ENCODE data around the gene TCP1. TPM values are rescaled to one million over a fixed set of nuclear protein-coding genes. Genes with fewer than 3 reads are reported as not detected.

The TCP1 gene
- 100 to 1,000 TPM; 239 to 320 TPM for total RNA-seq

- H3K27ac Mint-ChIP-seq = peak within 1 kb of the TSS; percentile 97
- H3K4me3 Mint-ChIP-seq = peak within 1 kb of the TSS; percentile 95
- CTCF ChIA-PET = interaction anchor here (0.9 to 3.6 kb wide), 9 partner anchors 9 to 673 kb away, joined by 3 to 19 read pairs (median 6); partner anchors contain the start of genes SOD2 and WTAP
- peak; percentile 100 for DNase-seq
- peaks cover 63% of the 10 kb centered on the region for H3K36me3 Mint-ChIP-seq
- H3K9me3 Mint-ChIP-seq (ENCODE audit: low read depth) = no peaks in the 10 kb centered on the region
- no peaks in the 10 kb centered on the region for H3K27me3 Mint-ChIP-seq
- ATAC-seq = peak; percentile 80
- H3K4me1 Mint-ChIP-seq = peaks cover 61% of the 10 kb centered on the region
Observed at GRCh38 chr6:159789377-159790148, at the start of gene TCP1. Gene TCP1, minus strand, starts transcription at chr6:159789602. Its CDS starts 134 bp downstream, at chr6:159789468.

- peaks cover 3% of the 10 kb centered on the region for H3K4me1 Mint-ChIP-seq
- no peaks in the 10 kb centered on the region for H3K36me3 Mint-ChIP-seq
- H3K4me3 Mint-ChIP-seq = no peak overlapping the region
- ATAC-seq = no peak
- no peaks in the 10 kb centered on the region for H3K9me3 Mint-ChIP-seq (ENCODE audit: low read depth)
- CTCF ChIA-PET = no interaction called here
- H3K27me3 Mint-ChIP-seq = peaks cover 15% of the 10 kb centered on the region
- DNase-seq = no peak
- no peak overlapping the region for H3K27ac Mint-ChIP-seq
Observed at GRCh38 chr6:159838020-159838744, 48.8 kb upstream of the TCP1 start.

GRCh38 chr6:159837511-159837910 is 48.1 kb upstream of the TCP1 start:
- H3K27ac Mint-ChIP-seq = no peak overlapping the region
- ATAC-seq (no peak), DNase-seq (no peak)
- H3K27me3 Mint-ChIP-seq = peaks cover 15% of the 10 kb centered on the region
- H3K4me3 Mint-ChIP-seq = no peak overlapping the region
- peaks cover 3% of the 10 kb centered on the region for H3K4me1 Mint-ChIP-seq
- CTCF ChIA-PET = no interaction called here
- no peaks in the 10 kb centered on the region for H3K9me3 Mint-ChIP-seq (ENCODE audit: low read depth)
- H3K36me3 Mint-ChIP-seq = no peaks in the 10 kb centered on the region

- no peaks in the 10 kb centered on the region for H3K36me3 Mint-ChIP-seq
- peaks cover 15% of the 10 kb centered on the region for H3K27me3 Mint-ChIP-seq
- peaks cover 3% of the 10 kb centered on the region for H3K4me1 Mint-ChIP-seq
- DNase-seq (no peak), ATAC-seq (no peak)
- H3K9me3 Mint-ChIP-seq (ENCODE audit: low read depth) = no peaks in the 10 kb centered on the region
- CTCF ChIA-PET = no interaction called here
- no peak overlapping the region for H3K27ac Mint-ChIP-seq
- no peak overlapping the region for H3K4me3 Mint-ChIP-seq
Observed at GRCh38 chr6:159836718-159837490, 47.5 kb upstream of the TCP1 start.

GRCh38 chr6:159833997-159834603 is 44.7 kb upstream of the TCP1 start:
- no peak overlapping the region for H3K27ac Mint-ChIP-seq
- H3K4me3 Mint-ChIP-seq = no peak overlapping the region
- DNase-seq (no peak), ATAC-seq (no peak)
- H3K9me3 Mint-ChIP-seq (ENCODE audit: low read depth) = no peaks in the 10 kb centered on the region
- peaks cover 8% of the 10 kb centered on the region for H3K27me3 Mint-ChIP-seq
- CTCF ChIA-PET = no interaction called here
- no peaks in the 10 kb centered on the region for H3K36me3 Mint-ChIP-seq
- H3K4me1 Mint-ChIP-seq = peaks cover 10% of the 10 kb centered on the region

GRCh38 chr6:159833556-159833955 is 44.2 kb upstream of the TCP1 start:
- CTCF ChIA-PET = no interaction called here
- H3K4me3 Mint-ChIP-seq = no peak overlapping the region
- H3K27ac Mint-ChIP-seq = no peak overlapping the region
- no peaks in the 10 kb centered on the region for H3K9me3 Mint-ChIP-seq (ENCODE audit: low read depth)
- peaks cover 10% of the 10 kb centered on the region for H3K4me1 Mint-ChIP-seq
- DNase-seq = no peak
- H3K36me3 Mint-ChIP-seq = no peaks in the 10 kb centered on the region
- H3K27me3 Mint-ChIP-seq = peaks cover 8% of the 10 kb centered on the region
- ATAC-seq = no peak

- H3K27me3 Mint-ChIP-seq = peaks cover 8% of the 10 kb centered on the region
- no peak overlapping the region for H3K4me3 Mint-ChIP-seq
- no peak for ATAC-seq
- no peak overlapping the region for H3K27ac Mint-ChIP-seq
- H3K9me3 Mint-ChIP-seq (ENCODE audit: low read depth) = no peaks in the 10 kb centered on the region
- CTCF ChIA-PET = no interaction called here
- DNase-seq = no peak
- H3K4me1 Mint-ChIP-seq = peaks cover 10% of the 10 kb centered on the region
- no peaks in the 10 kb centered on the region for H3K36me3 Mint-ChIP-seq
Observed at GRCh38 chr6:159832946-159833345, 43.5 kb upstream of the TCP1 start.

GRCh38 chr6:159831373-159831679 is 41.9 kb upstream of the TCP1 start:
- ATAC-seq = no peak
- CTCF ChIA-PET = no interaction called here
- no peak overlapping the region for H3K4me3 Mint-ChIP-seq
- H3K4me1 Mint-ChIP-seq = peaks cover 10% of the 10 kb centered on the region
- no peaks in the 10 kb centered on the region for H3K9me3 Mint-ChIP-seq (ENCODE audit: low read depth)
- no peak for DNase-seq
- no peak overlapping the region for H3K27ac Mint-ChIP-seq
- peaks cover 8% of the 10 kb centered on the region for H3K27me3 Mint-ChIP-seq
- H3K36me3 Mint-ChIP-seq = no peaks in the 10 kb centered on the region

- Mint-ChIP-seq H3K27me3 (peaks cover 8% of the 10 kb centered on the region), H3K27ac (no peak overlapping the region), H3K36me3 (no peaks in the 10 kb centered on the region), H3K4me3 (no peak overlapping the region), H3K9me3 (ENCODE audit: low read depth) (no peaks in the 10 kb centered on the region), H3K4me1 (peaks cover 10% of the 10 kb centered on the region)
- CTCF ChIA-PET = no interaction called here
- no peak for DNase-seq
- ATAC-seq = no peak
Observed at GRCh38 chr6:159830501-159831372, 41.3 kb upstream of the TCP1 start.

GRCh38 chr6:159829526-159829925 is 40.1 kb upstream of the TCP1 start:
- no peaks in the 10 kb centered on the region for H3K9me3 Mint-ChIP-seq (ENCODE audit: low read depth)
- CTCF ChIA-PET = interaction anchor here (1.1 kb wide), 1 partner anchor 43 kb away, joined by 3 read pairs; no protein-coding TSS in a partner anchor

GRCh38 chr6:159828074-159828473 is 38.7 kb upstream of the TCP1 start:
- Mint-ChIP-seq H3K4me3 (no peak overlapping the region), H3K27ac (no peak overlapping the region), H3K27me3 (peaks cover 8% of the 10 kb centered on the region), H3K4me1 (peaks cover 7% of the 10 kb centered on the region), H3K9me3 (ENCODE audit: low read depth) (no peaks in the 10 kb centered on the region), H3K36me3 (no peaks in the 10 kb centered on the region)
- no peak for ATAC-seq
- CTCF ChIA-PET = no interaction called here
- no peak for DNase-seq

More at GRCh38 chr6:159829526-159829925, 40.1 kb upstream of the TCP1 start:
- no peaks in the 10 kb centered on the region for H3K36me3 Mint-ChIP-seq
- DNase-seq = no peak
- ATAC-seq = no peak
- H3K27me3 Mint-ChIP-seq = peaks cover 8% of the 10 kb centered on the region
- no peak overlapping the region for H3K27ac Mint-ChIP-seq
- H3K4me1 Mint-ChIP-seq = peaks cover 10% of the 10 kb centered on the region
- H3K4me3 Mint-ChIP-seq = no peak overlapping the region

- Mint-ChIP-seq H3K4me1 (peaks cover 7% of the 10 kb centered on the region), H3K36me3 (no peaks in the 10 kb centered on the region), H3K4me3 (no peak overlapping the region), H3K9me3 (ENCODE audit: low read depth) (no peaks in the 10 kb centered on the region), H3K27me3 (peaks cover 8% of the 10 kb centered on the region), H3K27ac (no peak overlapping the region)
- ATAC-seq (no peak), DNase-seq (no peak)
- CTCF ChIA-PET = no interaction called here
Observed at GRCh38 chr6:159826968-159827647, 37.7 kb upstream of the TCP1 start.

All from activated CD8-positive, alpha-beta memory T cell treated with anti-CD3 and anti-CD28 coated beads, Interleukin-2, amount 10 ng/mL, durations not matched to agents 7 days and 5 days (primary cell).